ENCODE measurements around the gene CORO1C.

CORO1C gene

DNA sequence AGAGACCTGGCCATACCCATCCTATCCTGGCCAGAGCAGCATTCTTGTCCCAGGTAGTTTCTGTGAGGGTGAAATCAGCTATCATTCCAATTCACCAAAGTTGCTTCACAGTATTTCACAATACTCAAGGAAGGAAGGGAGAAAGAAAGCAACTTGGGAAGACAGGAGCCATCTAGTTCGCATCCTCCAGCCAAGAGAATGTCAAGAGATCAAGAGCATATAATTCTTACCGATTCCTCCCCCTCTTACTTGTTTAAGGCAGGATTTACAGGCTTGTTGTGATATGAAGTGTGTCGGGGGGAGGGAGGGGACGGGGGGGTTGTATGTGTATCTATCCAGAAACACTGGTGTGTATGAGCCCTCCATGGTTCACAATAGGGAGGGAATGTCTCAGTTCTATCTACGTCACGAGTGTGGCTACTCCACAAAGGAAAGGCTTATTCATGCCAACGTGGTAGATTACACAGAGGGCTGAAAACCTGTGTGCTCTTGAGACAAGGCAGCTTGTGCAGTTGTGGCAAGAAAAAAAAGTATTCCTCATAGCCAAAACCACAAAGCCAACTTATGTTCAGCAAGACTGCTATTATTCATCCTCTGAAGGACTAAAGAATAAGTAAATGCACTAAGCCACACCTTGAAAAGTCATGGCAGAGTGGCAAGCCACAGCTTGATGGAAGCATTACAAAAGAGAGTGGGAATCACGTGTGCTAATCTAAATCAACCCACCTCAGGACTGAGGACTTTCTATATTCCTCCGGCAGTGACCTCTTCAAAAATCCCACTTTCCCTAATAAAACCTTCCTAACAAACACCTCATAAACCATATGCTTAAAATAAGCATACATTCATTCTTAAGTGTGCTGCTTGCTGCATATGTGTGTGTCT, 35.0 kb downstream of the CORO1C start:
- peak; percentile 63 for DNase-seq (ENCODE audit: low spot score)

DNA sequence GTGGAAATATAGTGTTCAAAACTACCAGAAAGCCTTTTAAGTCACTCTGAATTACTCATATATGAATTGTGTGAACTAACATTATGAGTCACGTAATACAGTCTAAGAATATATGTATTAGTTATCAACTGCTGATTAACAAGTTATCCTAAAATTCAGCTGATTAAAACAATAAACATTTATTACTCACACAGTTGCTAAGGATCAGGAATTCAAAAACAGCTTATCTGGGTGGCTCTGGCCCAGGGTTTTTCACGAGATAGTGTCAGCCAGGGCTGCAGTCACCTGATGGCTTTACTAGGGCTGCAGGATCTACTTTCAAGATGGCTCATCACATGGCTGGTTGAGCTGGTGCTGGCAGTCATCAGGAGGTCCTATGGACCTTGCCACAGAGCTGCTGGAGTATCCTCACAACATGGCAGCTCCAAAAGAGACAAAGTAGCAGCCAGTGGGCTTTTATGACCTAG, 36.5 kb downstream of the CORO1C start:
- no peak for DNase-seq (ENCODE audit: low spot score)

DNA sequence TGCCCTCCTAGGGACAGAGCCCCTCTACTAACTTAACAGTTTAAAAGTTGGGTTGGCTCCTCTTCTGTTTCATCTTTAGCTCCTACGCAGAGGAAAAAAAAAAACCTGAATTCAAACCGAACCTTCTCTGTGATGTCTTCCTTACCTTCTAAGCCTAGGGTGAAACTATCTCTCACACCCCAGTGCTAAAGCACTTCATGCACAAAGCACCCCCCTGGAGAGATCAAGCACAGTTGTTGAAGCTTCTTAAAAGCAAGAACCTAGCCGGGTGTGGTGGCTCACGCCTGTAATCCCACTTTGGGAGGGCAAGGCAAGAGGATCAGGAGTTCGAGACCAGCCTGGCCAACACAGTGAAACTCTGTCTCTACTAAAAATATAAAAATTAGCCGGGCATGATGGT, 37.6 kb downstream of the CORO1C start:
- DNase-seq (ENCODE audit: low spot score): no peak

DNA sequence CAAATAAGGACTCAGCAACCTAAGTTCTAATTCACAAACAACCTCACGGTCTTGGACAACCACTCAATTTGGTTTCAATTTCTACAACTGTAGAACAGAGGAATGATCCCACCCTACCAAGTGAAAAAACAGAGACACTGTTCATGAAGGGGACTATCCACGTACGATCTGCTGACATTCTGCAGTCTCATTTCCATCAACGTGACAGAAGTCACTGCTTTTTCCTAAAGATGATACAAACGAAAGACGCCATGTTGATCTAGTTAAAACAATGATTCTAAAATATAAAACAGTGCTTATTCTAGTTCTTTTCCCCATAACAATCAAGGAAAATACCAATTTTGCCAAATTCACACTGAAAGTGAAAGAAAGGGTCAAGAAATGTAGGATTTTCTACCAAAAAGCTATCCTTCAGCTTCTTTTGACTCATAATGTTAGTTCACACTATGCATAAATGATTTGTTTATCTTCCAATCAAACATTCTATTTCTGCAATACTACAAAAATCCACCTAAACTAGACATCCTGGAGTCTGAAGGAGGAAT, 38.1 kb downstream of the CORO1C start:
- no peak for DNase-seq (ENCODE audit: low spot score)

DNA sequence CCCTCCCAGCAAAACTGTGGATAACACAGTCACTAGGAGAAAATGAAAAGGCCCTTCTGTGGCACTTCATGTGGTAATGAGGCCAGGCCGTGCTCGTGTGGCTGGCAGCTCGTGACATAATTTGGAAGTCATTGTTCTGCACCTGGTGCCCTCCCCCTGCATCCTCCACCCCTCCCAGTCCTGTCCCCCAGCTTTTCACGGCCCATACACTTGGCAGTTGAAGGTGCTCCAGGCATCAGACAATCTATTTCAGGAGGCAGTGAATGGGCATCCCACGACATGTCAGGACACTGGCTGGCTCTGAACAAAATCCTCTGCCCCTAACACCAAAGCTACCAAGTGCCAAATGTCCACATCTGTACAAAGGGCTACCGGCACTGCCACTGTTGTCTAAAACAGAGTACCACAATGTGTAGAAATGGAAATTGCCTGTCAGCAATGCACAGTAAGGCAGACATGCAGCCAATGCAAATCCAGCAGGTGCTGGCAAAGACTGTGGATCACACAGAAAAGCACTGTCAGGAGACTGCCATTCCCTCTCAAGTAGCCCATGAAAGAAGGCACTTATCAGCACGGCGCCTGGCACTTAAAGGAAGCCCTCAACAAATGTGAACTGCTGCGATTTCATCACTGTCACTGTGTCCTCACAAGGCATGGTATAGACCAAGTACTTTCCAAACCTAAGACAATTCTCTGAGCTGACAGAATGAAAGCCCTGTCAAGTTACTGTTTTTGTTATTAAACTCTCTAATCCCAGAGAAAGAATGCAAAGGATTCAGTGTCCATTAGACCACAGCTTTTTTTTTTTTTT, 39.1 kb downstream of the CORO1C start:
- no peak for DNase-seq (ENCODE audit: low spot score)

DNA sequence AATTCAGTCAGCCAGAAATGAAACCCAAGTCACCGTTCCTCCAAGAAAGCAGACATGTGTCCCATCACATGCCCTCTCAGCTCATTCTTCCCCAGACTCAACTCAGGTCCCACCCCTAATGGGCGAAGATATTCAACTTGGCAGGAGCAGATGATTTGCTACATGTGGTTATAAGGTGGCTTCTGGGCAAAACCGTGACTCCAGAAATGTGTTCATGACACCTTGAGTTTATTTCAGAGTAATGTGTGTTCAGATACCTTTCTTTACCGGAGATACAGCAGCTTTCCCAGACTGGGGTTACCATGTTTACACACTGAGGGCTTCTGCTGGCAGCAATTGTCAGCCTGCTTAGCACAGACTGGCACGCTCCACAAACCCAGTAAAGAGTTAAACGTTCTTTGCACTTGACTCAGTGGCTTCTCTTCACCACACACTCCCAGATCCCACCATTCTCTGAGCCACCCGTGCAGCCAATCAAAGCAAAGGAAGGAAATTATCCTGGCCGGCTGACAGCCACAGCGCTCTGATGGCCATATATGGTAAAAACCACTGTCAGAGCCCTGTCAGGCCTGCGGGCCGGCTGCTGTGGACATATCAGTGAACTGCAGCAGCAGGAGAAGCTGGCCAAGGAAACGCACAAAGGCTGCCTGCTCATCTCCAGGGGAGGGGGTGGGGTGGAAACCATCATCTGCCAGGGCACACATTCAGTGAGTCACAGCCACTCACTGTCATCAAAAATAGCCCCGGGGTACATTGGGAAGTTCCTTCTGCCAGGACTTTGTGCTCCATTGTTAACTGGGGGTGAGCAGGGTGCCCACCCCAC, 39.9 kb downstream of the CORO1C start:
- DNase-seq (ENCODE audit: low spot score): peak; percentile 87

DNA sequence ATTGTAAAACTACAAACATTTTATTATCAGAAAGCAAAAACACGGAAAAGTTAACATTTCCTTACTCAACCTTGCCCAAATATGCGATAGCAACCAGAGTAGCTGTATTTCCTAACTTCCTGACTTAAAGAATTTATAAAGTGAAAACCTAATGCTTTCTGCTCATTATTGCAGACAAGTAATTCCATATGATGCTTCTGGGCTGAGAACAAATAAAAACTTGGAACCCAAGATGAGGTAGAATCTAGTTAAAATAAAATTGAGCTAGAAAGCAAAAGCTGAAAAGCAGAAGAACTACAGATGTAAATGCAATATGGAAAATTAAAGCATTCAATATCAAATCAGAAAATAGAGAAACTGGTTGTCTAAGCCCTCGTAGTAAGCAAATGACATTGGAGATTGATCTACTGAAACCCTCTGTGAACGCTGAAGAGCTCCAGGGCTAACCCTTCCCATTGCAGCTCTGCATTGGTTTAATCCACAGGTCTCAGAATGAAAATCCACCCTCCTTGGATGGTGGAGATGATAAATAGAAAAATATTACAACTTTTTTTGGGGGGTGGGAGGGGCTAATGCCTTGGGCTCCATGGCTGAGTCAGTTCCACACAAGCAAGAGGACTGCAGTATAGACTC, 40.7 kb downstream of the CORO1C start:
- DNase-seq (ENCODE audit: low spot score): no peak

DNA sequence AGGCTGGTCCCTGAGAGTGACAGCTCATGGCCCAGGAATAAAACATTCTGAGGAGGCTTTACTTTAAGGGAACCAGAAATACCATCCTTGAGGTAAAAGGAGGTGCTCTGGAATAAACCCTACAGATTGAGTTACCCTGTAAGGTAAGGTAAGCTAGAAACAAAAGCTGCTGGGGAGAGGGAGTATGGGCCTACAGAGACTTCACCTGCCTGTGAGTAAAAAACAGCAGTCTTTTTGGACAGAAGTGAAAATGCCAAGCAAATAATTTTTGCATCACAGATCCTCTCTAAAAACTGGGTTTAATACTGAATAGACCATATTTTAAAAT, 41.2 kb downstream of the CORO1C start:
- DNase-seq (ENCODE audit: low spot score): no peak

DNA sequence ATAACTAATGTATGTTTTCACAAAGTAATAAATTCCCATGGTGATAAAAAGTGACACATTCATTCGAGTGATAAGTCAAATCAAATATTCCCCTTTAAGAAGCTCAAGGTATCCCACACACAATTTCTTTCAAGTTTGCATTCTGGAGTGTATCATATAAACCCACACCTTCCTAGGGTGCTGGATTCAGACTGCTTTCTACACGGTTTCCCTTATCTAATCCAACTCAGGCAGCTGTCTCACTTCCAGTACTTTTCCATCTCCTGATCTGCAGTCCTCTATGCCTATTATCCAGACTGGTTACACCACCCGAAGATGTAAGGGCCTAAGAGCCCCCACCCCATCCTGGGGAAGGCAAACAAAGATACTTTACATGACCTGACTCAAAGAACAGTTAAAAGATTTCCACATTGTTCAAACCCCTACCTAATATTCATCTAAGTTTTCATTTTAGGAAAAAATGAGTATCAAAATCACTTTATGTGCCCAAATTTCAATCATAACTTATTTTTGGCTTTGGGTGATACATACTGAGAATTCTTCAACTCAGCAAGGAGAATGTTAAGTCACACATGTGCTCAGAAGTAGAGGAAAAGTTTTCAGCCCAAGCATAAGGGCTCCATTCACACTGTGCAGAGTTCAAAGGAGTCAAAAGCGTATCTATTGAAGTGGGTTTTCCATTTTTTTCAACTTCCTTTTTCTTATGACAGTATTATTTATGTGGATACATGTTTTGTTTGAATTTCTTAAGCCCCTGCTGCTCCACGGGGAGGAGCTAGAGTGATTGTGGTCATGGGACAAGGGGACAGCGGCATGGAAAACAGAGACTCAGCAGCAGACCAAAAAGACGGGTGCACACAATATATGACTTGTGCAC, 41.8 kb downstream of the CORO1C start:
- DNase-seq (ENCODE audit: low spot score): no peak

DNA sequence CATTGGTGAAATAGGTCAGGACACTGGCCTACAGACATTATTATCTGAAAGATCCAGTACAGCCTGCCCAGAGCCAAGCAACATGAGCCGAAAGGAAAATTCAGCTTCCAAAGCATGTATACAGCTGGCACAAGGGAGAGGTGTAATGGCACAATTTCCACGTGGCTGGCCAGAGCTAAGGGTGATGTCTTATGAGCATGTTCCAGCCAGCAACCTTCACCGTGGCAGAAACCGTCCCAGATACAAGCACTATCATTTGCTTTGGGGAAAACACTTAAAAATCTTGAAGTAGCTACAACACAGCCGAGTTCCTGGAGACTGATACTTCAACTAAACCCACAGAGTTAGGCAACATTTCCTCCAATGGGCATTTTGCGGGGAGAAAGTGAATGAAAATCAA, 44.5 kb downstream of the CORO1C start:
- DNase-seq (ENCODE audit: low spot score): no peak

DNA sequence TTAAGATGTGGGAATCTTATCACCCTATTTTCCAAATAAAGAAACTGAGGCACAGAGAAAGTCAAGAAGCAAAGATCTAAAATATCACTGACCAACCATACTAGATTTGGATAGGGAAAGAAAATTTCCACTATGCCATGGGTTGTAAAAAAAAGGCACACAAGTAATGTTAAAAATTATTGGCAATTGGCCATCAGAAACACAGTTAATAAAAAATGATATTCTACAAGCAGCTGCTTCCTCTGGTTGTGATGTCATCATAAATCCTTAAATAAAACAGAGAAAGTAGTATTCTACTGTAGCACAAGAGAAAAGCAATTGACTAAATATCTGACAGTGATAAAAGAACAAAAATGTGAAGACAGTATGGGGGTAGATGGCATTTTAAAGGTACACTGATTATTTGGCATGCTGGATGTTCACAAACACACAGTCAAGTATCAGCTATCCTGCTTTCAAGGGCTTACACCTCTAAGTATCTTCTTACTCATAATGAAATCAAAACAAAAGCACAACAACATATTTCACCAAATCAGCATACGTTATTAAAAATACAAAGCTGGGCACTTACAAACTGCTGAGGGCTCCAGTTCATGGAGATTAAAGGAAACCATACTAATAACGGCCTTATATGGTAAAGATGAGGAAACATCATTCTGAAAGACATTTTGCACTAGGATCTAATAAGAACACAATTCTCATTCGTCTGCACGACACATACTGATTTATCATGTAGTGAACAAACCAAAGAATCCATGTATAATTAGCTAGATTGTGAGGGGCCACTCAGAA, 45.7 kb downstream of the CORO1C start:
- no peak for DNase-seq (ENCODE audit: low spot score)

DNA sequence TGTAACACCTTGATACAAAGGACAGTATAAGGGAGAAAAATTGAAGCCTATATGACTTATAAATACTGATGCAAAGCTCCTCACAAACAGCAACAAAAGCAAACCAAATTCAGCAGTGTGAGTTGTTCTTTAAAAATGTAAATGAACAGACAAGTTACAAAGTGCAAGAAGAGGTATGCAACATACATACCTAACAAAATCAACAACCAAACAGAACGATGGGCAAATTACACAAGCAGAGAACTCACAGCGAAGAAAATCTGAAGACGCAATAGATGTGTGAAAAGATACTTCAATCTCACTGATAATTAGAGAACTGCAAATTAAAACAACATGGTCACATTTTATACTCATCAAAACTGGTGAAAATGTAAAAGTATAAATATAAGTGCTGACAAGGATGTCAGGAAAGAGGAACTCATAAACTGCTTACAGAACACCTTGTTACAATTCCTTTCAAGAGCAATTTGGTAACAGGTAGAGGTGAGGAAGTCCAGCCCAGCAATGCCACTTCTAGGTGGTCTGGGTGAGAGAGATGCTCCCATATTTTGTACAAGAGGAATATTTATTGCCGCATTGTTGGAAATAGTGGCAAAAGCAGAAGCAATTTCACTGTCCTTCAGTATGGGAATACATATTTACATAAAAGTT, 47.3 kb downstream of the CORO1C start:
- no peak for DNase-seq (ENCODE audit: low spot score)

DNA sequence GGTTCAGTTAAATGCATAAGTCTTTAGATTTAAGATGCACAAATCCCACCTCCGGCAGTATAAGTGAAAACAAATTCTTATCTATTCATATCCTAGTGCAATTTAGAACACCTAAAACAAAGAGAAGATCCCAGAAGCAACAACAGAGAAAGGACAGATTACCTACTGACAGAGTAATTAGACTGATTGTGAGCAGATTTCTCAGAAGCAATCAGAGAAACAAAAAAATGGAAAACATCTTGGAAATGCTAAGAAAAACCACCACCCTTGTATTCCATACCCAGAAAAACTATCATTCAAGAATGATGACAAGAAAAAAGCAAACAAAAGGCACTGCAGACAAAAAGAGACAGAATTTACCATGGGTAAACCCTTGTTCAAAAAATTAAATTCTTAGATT, 50.0 kb downstream of the CORO1C start:
- DNase-seq (ENCODE audit: low spot score): no peak

DNA sequence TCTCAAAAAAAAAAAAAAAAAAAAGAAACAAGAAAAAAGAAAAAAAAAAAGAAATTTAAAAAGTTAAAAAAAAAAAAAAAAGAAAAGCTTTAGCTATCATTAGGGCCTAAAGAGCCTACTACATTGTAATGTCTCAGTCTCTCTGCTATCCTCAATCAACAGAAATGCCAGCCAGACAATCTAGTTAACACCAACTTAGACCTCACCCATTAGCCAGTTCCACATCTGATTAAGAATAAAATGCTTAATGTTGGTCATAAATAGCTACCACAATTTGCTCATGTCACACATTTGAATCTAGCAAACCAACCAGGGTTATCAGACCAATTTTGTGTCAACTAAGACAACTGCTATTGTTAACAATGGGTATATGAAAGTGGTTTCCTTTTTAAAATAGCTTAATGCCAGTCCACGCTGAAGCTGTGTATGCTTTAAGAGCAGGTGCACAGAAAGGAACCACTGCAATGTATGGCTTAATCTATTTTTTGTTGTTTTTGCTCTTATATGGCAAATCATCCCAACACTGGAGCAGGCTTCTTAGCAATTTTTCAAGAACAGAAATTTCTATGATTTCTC, 52.1 kb downstream of the CORO1C start:
- no peak for DNase-seq (ENCODE audit: low spot score)

DNA sequence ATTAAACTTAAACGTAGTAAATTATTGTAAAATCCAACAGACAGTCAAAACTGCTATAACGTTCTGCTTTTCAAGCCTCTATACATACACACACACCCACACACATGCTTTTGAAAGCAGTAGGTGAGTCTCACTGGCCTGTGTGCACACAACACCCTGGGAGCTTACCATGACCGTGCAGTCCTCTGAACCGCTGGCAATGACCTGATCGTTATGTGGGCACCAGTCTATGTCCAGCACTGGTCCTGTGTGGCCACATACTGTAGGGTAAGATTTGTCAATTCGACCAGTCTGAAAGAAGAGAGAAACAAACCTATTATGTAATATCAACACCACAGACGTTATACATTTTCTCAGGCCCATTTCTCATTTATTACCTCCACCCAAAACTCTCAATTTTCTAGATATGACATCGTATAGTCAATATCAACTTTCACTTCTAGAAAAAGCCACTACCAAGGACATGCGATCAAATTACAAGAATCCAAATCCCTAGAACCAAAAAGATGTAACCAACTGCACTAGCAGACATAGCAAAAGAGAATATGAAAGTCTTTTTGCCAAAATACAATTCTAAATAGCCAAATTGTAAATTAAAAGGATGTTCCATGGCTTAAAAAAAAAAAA, 53.1 kb downstream of the CORO1C start:
- DNase-seq (ENCODE audit: low spot score): no peak

DNA sequence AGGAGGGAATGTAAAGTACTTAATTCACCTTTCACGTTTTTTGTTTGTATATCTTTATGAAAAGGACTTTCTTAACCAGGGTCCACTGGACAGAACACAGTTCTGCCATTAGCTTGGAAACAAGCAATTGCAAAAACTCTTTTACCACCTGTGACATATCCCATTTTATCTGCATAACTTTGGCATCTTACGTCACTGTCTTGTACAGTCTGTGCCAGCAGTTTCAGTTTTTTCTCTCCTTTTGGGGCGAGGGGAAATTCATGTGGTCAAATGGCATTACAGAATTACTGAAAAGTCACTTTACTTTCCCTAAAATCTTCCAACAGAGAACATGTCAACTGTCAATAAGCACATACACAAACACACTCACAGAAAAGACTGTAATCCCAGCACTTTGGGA, 53.9 kb downstream of the CORO1C start:
- DNase-seq (ENCODE audit: low spot score): no peak

DNA sequence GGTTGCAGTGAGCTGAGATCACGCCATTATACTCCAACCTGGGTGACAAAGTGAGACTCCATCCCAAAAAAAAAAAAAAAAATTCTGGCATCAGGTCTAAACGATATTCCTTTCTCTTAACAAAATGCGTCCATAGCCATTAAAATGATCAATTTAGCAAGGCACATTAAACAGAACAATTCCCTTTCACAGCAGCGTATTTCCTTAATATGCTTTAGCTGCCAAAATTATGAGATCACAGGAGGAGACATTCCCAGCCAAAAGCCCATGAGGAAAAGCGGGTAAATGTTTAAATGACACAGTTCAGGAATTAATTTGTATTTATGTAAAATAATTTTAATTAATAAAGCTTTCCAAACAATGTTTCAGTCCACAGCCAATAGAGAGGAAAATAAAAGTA, 54.6 kb downstream of the CORO1C start:
- no peak for DNase-seq (ENCODE audit: low spot score)

DNA sequence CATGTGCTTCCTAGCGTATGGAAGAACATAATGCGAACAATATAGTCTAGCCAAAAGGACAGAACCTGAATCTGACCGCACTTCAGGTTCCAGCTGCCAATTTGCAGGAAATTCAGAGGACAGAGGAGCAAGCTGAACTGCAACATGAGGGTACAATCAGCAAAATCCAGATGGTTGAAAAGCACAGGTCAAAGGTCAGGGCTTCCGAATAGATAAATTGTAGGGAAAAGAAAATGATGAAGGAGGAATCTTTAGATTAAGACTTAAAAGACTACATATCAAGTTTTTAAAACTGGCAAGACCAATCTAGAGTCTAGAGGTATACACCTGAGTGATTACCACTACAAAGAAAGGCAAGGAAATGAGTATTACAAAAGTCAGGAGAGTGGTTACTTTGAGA, 55.5 kb downstream of the CORO1C start:
- DNase-seq (ENCODE audit: low spot score): no peak

DNA sequence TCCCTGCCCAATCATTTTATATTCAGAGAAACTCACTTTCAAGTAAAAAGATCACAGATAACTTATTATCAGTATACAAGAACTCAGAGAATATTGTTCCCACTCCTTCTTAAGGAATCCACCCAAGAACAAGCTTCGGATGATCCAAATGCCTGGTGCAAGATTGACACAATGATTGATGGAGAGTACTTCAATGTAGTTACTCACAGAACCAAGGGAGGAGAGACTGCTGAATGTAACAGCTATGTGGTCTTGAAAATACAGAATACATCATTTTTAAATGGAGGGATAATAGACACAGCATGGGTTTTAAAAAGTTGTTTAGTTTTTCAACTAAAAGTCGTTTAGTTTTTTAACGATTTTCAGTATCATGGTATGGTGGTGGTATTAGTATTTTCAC, 59.3 kb downstream of the CORO1C start:
- no peak for DNase-seq (ENCODE audit: low spot score)
